ENCODE measurements around the gene HDGFL3. TPM values are rescaled to one million over a fixed set of nuclear protein-coding genes. Genes with fewer than 3 reads are reported as not detected.

Gene HDGFL3
- total RNA-seq, 1 donor from 2014 or later: 26.4 TPM

- no peak for DNase-seq (ENCODE audit: low read depth in 2 of 2)
These were observed 77.8 kb downstream of the HDGFL3 start for GRCh38 chr15:83129791-83130190.

- DNase-seq (ENCODE audit: low read depth in 2 of 2): no peak
These were observed 80.0 kb downstream of the HDGFL3 start for GRCh38 chr15:83127547-83128150.

GRCh38 chr15:83123529-83123928 is 84.1 kb downstream of the HDGFL3 start:
- no peak for DNase-seq (ENCODE audit: low read depth in 2 of 2)

GRCh38 chr15:83119968-83120581 is 87.5 kb downstream of the HDGFL3 start:
- no peak for DNase-seq (ENCODE audit: low read depth in 2 of 2)

GRCh38 chr15:83118968-83119367 is 88.7 kb downstream of the HDGFL3 start:
- DNase-seq (ENCODE audit: low read depth in 2 of 2): no peak

GRCh38 chr15:83118291-83118827 is 89.3 kb downstream of the HDGFL3 start:
- no peak for DNase-seq (ENCODE audit: low read depth in 2 of 2)

GRCh38 chr15:83115831-83116565 is 91.6 kb downstream of the HDGFL3 start:
- DNase-seq (ENCODE audit: low read depth in 2 of 2): no peak

- no peak for DNase-seq (ENCODE audit: low read depth in 2 of 2)
These were observed 92.2 kb downstream of the HDGFL3 start for GRCh38 chr15:83115410-83115809.

- no peak for DNase-seq (ENCODE audit: low read depth in 2 of 2)
These were observed 92.8 kb downstream of the HDGFL3 start for GRCh38 chr15:83114856-83115255.

- DNase-seq (ENCODE audit: low read depth in 2 of 2): peak; percentile 54 to 70
These were observed 93.5 kb downstream of the HDGFL3 start for GRCh38 chr15:83113881-83114674.

GRCh38 chr15:83112956-83113299 is 94.7 kb downstream of the HDGFL3 start:
- no peak for DNase-seq (ENCODE audit: low read depth in 2 of 2)

GRCh38 chr15:83112233-83112955 is 95.2 kb downstream of the HDGFL3 start:
- DNase-seq (ENCODE audit: low read depth in 2 of 2): peak; percentile 93 to 95

- DNase-seq (ENCODE audit: low read depth in 2 of 2): no peak
These were observed 96.5 kb downstream of the HDGFL3 start for GRCh38 chr15:83111149-83111548.

- peak; percentile 65 to 79 for DNase-seq (ENCODE audit: low read depth in 2 of 2)
These were observed 97.2 kb downstream of the HDGFL3 start for GRCh38 chr15:83110381-83110780.

GRCh38 chr15:83109532-83109931 is 98.1 kb downstream of the HDGFL3 start:
- no peak for DNase-seq (ENCODE audit: low read depth in 2 of 2)

GRCh38 chr15:83108266-83109219 is 99.1 kb downstream of the HDGFL3 start:
- DNase-seq (ENCODE audit: low read depth in 2 of 2): peak; percentile 62 to 93

GRCh38 chr15:83107841-83108181 is 99.8 kb downstream of the HDGFL3 start:
- no peak for DNase-seq (ENCODE audit: low read depth in 2 of 2)

- DNase-seq (ENCODE audit: low read depth in 2 of 2): peak in 1 of 2 donors; percentile 53
These were observed 100.4 kb downstream of the HDGFL3 start, which contains the start of gene TM6SF1 for GRCh38 chr15:83106994-83107840. TSS of gene TM6SF1 (plus strand) at chr15:83107645. CDS start at chr15:83107681, 36 bp downstream.

- no peak for DNase-seq (ENCODE audit: low read depth in 2 of 2)
These were observed 102.2 kb downstream of the HDGFL3 start for GRCh38 chr15:83105440-83105839.
